Myocyte (in vitro differentiated cells): ENCODE results near the gene KRTAP5-11. TPM values are rescaled to one million over a fixed set of nuclear protein-coding genes. Genes with fewer than 3 reads are reported as not detected.
"Not testable (repeated sequence)": the region's sequence is repeated elsewhere in the genome, so short reads cannot be mapped to it uniquely, and the experiment has no call there.

Experiments
- DNase-seq: peaks from one replicate; pipeline ENCODE4 v3.0.0-alpha.2; 2012; ENCODE audit warnings: low read depth
- polyA plus RNA-seq: library from polyadenylated mRNA; unstranded; fragments of >200 nt; gene quantifications from one replicate; pipeline ENCODE4 v1.2.1, GENCODE V29; 2012; ENCODE audit warnings: missing spikeins
- total RNA-seq: library from RNA; depleted of rRNA; stranded (reverse); fragments of >200 nt; gene quantifications from 2 replicates; pipeline ENCODE4 v1.2.3, GENCODE V29; 2014

The KRTAP5-11 gene
- not detected in 2 replicates for total RNA-seq
- not detected for polyA plus RNA-seq

DNA sequence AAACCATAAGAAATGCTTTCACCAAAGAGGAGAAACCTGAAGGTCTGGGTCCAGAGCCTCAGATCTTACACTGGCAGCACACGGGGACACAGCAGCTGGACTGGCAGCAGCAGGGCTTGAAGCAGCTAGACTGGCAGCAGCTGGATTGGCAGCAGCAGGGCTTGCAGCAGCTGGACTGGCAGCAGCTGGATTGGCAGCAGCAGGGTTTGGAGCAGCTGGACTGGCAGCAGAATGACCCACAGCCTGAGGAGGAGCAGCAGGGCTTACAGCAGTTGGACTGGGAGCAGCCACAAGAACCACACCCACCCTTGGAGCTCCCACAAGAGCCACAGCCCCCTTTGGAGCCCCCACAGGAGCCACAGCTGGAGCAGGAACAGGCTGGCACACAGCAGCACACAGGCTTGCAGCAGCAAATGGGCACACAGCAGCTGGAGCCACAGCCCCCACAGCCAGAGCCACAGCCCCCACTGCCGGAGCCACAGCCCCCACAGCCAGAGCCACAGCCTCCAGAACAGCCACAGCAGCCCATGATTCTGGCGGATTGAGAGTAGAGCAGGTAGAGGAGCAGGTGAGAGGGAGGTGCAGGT is at the start of gene KRTAP5-11:
Gene KRTAP5-11, minus strand, starts transcription at position 567 of the 587 bp plus-strand sequence. Its CDS starts 38 bp downstream, at position 529.
- DNase-seq: peak; percentile 47

- DNase-seq: not testable (repeated sequence)
Observed at GRCh38 chr11:71631551-71631950, 48.9 kb upstream of the KRTAP5-11 start.

- DNase-seq: not testable (repeated sequence)
Observed at GRCh38 chr11:71630071-71630470, 47.4 kb upstream of the KRTAP5-11 start.

GRCh38 chr11:71628943-71629342 is 46.3 kb upstream of the KRTAP5-11 start:
- DNase-seq: not testable (repeated sequence)

- not testable (repeated sequence) for DNase-seq
Observed at GRCh38 chr11:71623226-71623625, 40.6 kb upstream of the KRTAP5-11 start.

DNA sequence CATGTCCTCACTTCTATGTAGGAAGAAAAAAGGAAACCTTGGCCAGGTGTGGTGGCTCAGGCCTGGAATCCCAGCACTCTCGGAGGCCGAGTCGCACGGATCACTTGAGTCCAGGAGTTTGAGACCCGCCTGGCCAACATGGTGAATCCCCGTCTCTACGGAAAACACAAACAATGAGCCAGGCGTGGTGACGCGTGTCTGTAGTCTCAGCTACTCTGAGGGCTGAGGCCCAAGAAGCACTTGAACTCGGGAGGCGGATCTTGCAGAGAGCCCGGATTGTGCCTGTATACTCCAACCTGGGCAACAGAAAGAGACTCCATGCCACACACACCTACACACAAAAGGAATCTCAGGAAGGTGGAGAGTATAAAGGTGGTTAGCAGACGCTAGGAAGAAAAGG is 39.9 kb upstream of the KRTAP5-11 start:
- not testable (repeated sequence) for DNase-seq

- DNase-seq: not testable (repeated sequence)
Observed at GRCh38 chr11:71615003-71615402, 32.3 kb upstream of the KRTAP5-11 start.

DNA sequence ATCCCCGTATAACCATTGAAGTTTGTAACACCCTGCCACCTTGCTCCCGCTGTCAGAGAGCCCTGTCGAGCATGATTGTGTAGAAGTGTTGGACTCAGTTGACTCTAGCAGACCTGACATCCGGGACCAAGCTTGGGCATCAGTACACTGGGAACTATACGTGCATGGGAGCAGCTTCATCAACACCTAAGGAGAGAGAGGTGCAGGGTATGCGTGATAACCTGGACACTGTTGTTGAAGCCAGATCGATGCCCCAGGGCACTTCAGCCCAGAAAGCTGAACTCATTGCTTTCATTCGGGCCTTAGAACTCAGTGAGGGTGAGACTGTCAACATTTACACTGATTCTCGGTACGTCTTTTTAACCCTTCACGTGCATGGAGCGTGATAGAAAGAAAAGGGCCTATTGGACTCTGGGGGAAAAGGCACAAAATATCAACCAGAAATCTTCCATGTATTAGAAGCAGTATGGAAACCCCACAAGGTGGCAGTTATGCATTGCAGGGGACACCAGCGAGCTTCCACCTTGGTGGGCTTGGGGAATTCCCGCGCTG is 31.8 kb upstream of the KRTAP5-11 start:
- DNase-seq: not testable (repeated sequence)

- not testable (repeated sequence) for DNase-seq
Observed at GRCh38 chr11:71613931-71614330, 31.3 kb upstream of the KRTAP5-11 start.

- DNase-seq: not testable (repeated sequence)
Observed at GRCh38 chr11:71611218-71611910, 28.7 kb upstream of the KRTAP5-11 start.

- not testable (repeated sequence) for DNase-seq
Observed at GRCh38 chr11:71608272-71608671, 25.6 kb upstream of the KRTAP5-11 start.

DNA sequence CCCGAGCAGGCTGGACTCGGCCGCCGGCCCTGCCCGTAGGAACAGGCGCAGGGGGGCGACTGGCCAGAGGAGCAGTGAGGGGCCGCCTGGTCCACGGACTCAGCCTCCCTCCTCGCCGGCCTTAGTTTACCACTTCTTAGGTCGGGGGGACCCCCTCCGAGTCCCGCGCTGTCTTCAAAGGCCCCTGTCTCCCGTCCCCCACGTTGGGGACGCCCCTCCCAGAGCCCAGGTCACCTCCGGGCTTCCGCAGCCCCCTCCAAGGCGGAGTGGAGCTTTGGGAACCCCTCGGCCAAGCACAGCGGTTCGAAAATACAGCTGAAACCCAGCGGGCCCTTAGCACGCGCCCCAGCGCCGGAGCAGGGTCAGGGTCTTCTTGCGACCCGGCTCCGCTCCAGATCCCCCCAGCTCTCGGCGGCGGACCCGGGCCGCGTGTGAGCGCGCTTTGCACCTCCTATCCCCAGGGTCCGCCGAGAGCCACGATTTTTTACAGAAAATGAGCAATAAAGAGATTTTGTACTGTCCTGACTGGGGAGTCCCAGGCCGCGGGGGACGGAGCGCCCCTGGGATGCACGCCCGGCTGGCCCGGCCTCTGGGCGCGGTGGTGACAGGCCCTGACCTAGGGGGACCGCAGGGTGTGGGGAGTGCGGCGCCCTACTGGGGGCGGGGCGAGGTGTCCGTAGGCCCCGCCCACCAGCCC is 25.0 kb upstream of the KRTAP5-11 start:
- not testable (repeated sequence) for DNase-seq

GRCh38 chr11:71606853-71607519 is 24.3 kb upstream of the KRTAP5-11 start:
- not testable (repeated sequence) for DNase-seq

- not testable (repeated sequence) for DNase-seq
Observed at GRCh38 chr11:71604798-71605488, 22.3 kb upstream of the KRTAP5-11 start.

- DNase-seq: not testable (repeated sequence)
Observed at GRCh38 chr11:71603221-71603620, 20.5 kb upstream of the KRTAP5-11 start.

- not testable (repeated sequence) for DNase-seq
Observed at GRCh38 chr11:71589546-71589920, 6.9 kb upstream of the KRTAP5-11 start.

DNA sequence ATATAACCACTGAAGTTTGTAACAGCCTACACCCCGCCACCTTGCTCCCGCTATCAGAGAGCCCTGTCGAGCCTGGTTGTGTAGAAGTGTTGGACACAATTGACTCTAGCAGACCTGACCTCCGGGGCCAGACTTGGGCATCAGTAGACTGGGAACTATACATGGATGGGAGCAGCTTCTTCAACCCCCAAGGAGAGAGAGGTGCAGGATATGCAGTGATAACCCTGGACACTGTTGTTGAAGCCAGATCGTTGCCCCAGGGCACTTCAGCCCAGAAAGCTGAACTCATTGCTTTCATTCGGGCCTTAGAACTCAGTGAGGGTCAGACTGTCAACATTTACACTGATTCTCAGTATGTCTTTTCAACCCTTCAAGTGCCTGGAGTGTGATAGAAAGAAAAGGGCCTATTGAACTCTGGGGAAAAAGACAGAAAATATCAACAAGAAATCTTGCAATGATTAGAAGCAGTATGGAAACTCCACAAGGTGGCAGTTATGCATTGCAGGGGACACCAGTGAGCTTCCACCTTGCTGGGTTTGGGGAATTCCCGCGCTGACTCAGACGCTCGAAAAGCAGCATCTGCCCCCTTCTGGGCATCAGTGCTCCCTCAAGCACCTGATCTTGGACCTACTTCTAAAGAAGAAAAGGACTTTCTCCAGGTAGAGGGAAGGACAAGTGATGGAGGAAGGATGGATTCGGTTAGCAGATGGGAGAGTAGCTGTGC is 6.3 kb upstream of the KRTAP5-11 start:
- not testable (repeated sequence) for DNase-seq

DNA sequence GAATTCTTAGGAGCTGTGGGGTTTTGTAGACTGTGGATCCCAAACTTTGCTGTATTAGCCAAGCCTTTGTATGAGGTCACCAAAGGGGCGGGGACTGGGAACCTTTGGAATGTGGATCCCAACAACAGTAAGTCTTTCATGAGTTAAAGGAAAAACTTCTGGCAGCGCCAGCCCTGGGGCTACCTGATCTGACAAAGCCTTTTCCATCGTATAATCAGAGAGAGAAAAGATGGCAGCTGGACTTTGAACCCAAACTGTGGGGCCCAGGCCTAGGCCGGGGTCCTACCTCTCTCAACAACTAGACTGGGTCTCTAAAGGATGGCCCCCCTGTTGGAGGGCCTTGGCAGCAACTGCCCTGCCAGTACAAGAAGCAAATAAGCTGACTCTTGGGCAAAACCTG is 5.6 kb upstream of the KRTAP5-11 start:
- DNase-seq: not testable (repeated sequence)

GRCh38 chr11:71585673-71586072 is 3.0 kb upstream of the KRTAP5-11 start:
- DNase-seq: not testable (repeated sequence)

- not testable (repeated sequence) for DNase-seq
Observed at GRCh38 chr11:71582969-71583368, 294 bp upstream of the KRTAP5-11 start.
